ENCODE data around the gene RASGRF2. TPM values are rescaled to one million over a fixed set of nuclear protein-coding genes. Genes with fewer than 3 reads are reported as not detected.

The RASGRF2 gene
- total and polyA plus RNA-seq, 2 of the 13 experiments (the other 11 are each of a cell fraction or from before 2014, with no cell fraction given): 23.6 to 29.0 TPM

DNA sequence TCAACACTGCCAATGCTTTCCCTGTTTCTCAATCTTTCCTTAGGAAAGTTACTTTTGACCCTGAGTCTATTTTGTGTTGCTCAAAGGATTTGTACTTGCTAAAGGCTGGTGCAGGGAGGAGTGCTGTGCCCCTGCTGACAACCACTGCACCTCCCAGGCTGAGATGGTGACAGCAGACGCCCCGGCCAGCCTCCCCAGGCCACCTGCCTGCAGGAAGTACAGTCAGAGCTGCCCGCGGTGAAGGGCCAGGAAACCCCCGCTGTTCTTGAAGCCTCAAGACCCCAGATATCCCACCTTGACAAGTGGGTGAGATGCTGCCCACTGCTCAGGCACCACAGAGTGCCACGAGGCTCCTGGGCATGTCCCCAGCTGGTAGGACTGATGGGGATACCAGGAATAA is 228.8 kb downstream of the RASGRF2 start:
- ATAC-seq: no peak
- 89% methylated on average over 1 of the region's 6 CpGs for WGBS (ENCODE audit: low lambda C conversion rate)
- no peak for FAIRE-seq
- Histone ChIP-seq H3K36me3 (replicated peaks in 1 of 2; ENCODE audit: control insufficient read depth in 1 of 2, insufficient read depth in 2 of 2, low read length in 2 of 2) (peaks cover 13 to 28% of the 10 kb centered on the region in 2 experiments), H3K4me2 (ENCODE audit: low read depth, low read length) (no peak overlapping the region), H3K9me3 (ENCODE audit: low read length) (no peaks in the 10 kb centered on the region), H3K79me2 (ENCODE audit: insufficient read depth, low read length) (no peaks in the 10 kb centered on the region), H3K27me3 (ENCODE audit: control insufficient read depth in 1 of 2, insufficient read depth in 2 of 2, low read length in 2 of 2) (no peaks in the 10 kb centered on the region), H3K27ac (ENCODE audit: extremely low read length, insufficient read depth, low read length) (no peak overlapping the region), H3K4me1 (ENCODE audit: insufficient read depth, low read length) (no peaks in the 10 kb centered on the region), H4K20me1 (ENCODE audit: insufficient read depth, low read length) (no peaks in the 10 kb centered on the region), H3K4me3 (replicated peaks in 1 of 3; ENCODE audit: insufficient read depth in 1 of 3, low read depth in 2 of 3, low read length in 3 of 3) (no peak overlapping the region), H3K9ac (ENCODE audit: insufficient read depth, low read depth, low read length) (no peak overlapping the region), H2AFZ (ENCODE audit: low read length) (no peak overlapping the region)
- BruUV-seq (replicated peaks): no TSS peak
- in situ Hi-C loops (cut with HindIII; ENCODE audit: extremely low pct_ligation_motif_present, low pct_unique_long_range_greater_than_20kb) (loop anchor here (25.0 kb wide), 1 partner anchor 477 kb away; no protein-coding TSS in a partner anchor), intact Hi-C loops (cut with micrococcal nuclease; ENCODE audit: unreplicated experiment) (no loop called here)
- no peak for TF ChIP-seq ETV6 (CRISPR knock-in tag; conservative IDR thresholded peaks at IDR 0.05)
- TF ChIP-seq, protein P1, sequence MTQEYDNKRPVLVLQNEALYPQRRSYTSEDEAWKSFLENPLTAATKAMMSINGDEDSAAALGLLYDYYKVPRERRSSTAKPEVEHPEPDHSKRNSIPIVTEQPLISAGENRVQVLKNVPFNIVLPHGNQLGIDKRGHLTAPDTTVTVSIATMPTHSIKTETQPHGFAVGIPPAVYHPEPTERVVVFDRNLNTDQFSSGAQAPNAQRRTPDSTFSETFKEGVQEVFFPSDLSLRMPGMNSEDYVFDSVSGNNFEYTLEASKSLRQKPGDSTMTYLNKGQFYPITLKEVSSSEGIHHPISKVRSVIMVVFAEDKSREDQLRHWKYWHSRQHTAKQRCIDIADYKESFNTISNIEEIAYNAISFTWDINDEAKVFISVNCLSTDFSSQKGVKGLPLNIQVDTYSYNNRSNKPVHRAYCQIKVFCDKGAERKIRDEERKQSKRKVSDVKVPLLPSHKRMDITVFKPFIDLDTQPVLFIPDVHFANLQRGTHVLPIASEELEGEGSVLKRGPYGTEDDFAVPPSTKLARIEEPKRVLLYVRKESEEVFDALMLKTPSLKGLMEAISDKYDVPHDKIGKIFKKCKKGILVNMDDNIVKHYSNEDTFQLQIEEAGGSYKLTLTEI (CRISPR knock-in tag; conservative IDR thresholded peaks at IDR 0.05): no peak
- TF ChIP-seq, protein P2, sequence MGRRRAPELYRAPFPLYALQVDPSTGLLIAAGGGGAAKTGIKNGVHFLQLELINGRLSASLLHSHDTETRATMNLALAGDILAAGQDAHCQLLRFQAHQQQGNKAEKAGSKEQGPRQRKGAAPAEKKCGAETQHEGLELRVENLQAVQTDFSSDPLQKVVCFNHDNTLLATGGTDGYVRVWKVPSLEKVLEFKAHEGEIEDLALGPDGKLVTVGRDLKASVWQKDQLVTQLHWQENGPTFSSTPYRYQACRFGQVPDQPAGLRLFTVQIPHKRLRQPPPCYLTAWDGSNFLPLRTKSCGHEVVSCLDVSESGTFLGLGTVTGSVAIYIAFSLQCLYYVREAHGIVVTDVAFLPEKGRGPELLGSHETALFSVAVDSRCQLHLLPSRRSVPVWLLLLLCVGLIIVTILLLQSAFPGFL (CRISPR knock-in tag; IDR thresholded peaks at IDR 0.05): no peak
- TF ChIP-seq, protein P3, sequence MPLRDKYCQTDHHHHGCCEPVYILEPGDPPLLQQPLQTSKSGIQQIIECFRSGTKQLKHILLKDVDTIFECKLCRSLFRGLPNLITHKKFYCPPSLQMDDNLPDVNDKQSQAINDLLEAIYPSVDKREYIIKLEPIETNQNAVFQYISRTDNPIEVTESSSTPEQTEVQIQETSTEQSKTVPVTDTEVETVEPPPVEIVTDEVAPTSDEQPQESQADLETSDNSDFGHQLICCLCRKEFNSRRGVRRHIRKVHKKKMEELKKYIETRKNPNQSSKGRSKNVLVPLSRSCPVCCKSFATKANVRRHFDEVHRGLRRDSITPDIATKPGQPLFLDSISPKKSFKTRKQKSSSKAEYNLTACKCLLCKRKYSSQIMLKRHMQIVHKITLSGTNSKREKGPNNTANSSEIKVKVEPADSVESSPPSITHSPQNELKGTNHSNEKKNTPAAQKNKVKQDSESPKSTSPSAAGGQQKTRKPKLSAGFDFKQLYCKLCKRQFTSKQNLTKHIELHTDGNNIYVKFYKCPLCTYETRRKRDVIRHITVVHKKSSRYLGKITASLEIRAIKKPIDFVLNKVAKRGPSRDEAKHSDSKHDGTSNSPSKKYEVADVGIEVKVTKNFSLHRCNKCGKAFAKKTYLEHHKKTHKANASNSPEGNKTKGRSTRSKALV (CRISPR knock-in tag; IDR thresholded peaks at IDR 0.05): no peak
- TF ChIP-seq, protein P4, sequence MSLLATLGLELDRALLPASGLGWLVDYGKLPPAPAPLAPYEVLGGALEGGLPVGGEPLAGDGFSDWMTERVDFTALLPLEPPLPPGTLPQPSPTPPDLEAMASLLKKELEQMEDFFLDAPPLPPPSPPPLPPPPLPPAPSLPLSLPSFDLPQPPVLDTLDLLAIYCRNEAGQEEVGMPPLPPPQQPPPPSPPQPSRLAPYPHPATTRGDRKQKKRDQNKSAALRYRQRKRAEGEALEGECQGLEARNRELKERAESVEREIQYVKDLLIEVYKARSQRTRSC (CRISPR knock-in tag; IDR thresholded peaks at IDR 0.05; ENCODE audit: low read depth): no peak
- ChIA-PET CTCF (ENCODE audit: low intra/inter-chr PET ratio, low total read pairs) (no interaction called here), POLR2A (no interaction called here)
- DNase-seq (ENCODE audit: low spot score): no peak

Measured in HepG2 (cell line).